Limb (tissue), 2 donors: ENCODE measurements around the gene LY6G6D.

ENCODE experiments used
- DNase-seq, 2 donors: peaks; one replicate each; pipeline ENCODE4 v3.0.0-alpha.2; 2016; ENCODE audit errors: extremely low spot score in 2 of 2

Gene LY6G6D

GRCh38 chr6:31734821-31735406 is 19.8 kb downstream of the LY6G6D start:
- DNase-seq, result peak; percentile 15 to 67

DNA sequence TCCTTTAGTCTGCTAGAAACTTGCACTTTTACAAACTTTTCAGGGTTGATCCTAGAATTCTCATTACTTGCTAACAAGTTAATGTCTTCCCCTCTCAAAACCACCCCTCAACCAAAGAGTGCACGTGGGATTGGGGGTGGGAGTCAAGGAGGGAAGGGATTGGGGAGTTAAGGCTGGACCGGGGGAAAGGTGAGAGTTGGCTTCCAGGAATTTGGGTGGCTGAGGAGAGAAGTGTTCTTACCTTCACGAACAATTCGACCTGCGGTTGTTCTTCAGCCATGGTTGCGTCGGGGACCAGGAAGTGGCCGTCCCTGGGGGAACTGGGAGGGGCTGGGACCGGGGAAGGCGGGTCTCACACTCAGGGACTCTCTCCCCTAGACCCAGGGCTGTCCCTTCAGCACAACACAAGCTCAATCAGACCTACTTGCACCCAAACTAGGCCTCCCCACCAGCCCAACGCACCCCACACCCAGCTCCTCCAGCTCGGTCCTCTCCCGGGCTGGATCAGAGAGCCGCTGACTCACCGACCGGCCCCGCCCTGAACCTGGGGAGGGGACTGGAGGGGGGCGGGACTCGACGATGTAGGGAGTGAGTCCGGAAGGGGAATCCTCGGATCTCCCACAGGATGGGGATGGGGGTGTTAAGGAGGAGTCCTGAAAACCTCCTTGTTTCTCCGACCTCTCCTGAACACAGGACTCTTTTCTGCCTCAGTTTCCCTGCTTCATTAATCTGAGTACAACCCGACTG is 21.0 kb downstream of the LY6G6D start, which contains the start of gene CLIC1:
TSS of gene CLIC1 (minus strand) at position 510 of the 747 bp plus-strand sequence. CDS start at position 280, 230 bp downstream.
- peak; percentile 79 to 89 for DNase-seq

DNA sequence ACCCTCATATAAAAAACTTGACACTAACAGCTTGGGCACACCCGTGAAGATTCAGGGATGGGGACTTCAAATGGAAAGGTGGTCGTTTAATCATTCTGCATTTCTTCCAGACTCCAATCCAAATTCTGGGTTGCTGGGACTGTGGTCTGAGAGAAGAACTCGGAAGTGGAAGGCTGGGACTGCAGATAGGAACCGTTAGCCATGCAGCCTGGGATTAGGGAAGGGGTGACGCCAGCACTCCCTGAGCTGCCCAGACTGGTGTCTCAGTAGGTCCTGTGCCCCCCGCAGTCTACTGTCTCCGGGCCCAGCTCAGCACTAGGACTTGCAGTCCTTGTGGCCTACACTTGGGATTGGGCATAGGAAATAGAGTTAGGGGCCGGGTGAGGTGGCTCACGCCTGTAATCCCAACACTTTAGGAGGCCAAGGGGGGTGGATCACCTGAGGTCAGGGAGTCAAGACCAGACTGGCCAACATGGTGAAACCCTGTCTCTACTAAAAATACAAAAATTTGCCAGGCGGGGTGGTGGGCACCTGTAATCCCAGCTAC is 21.7 kb downstream of the LY6G6D start:
- DNase-seq, result no peak

DNA sequence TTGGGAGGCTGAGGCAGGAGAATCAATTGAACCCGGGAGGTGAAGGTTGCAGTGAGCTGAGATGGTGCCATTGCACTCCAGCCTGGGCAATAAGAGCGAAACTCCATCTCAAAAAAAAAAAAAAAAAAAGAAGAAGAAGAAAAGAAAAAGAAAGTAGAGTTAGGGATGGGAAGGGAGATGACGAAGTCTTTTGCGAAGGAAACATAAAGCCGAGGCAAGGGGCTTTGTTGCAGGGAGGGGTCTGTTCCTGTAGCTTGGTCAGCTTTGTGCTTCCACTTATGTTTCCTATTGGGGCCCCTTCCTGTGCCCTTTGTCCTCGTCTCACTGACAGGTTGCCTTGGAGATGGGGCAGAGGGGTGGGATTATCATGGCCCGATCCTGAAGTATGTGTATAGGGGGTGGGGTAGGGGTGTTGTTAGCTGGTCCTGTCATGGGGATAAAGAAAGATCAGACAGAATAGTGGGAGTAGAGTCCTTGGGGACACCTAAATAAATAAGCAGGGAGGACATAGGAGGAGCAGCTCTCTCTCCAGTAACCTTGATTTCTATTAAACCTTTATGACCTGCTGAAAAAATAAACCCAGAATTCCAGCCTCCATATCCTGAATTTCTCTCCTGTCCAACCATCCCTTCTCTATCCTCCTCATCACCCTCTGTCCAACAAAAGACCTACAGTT is 22.3 kb downstream of the LY6G6D start:
- DNase-seq, result peak; percentile 10 to 55

GRCh38 chr6:31737991-31738979 is 23.1 kb downstream of the LY6G6D start:
- DNase-seq, result peak; percentile 58 to 65

GRCh38 chr6:31739639-31740396 is 24.7 kb downstream of the LY6G6D start, which contains the start of gene MSH5:
Gene MSH5 (plus strand): TSS chr6:31740005. CDS start chr6:31740467, 462 bp downstream.
- peak; percentile 98 to 100 for DNase-seq

DNA sequence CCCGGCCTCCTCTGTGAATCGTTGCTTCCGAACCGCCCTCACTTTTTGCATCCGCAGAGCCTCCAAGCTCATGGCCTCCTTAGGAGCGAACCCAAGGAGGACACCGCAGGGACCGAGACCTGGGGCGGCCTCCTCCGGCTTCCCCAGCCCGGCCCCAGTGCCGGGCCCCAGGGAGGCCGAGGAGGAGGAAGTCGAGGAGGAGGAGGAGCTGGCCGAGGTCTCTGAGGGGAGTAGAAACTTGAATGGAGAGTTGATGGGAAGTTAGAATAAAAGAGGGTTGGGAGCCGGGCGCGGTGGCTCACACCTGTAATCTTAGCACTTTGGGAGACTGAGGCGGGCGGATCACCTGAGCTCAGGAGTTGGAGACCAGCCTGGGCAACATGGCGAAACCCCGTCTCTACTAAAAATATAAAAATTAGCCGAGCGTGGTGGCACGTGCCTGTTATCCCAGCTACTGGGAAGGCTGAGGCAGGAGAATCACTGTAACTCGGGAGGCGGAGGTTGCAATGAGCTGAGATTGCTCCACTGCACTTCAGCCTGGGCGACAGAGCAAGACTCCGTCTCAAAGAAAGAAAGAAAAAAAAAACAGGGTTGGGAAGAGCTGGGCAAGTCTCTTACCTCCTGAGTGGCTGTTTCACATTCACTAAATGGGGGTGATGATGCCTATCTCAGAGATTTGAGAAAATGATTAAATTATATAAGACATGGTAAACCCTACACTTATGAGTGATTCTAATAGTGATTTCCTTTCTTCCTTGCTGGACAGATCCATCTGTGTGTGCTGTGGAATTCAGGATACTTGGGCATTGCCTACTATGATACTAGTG is 25.5 kb downstream of the LY6G6D start:
- no peak for DNase-seq

- no peak for DNase-seq
Measured at GRCh38 chr6:31741815-31742214, 26.7 kb downstream of the LY6G6D start.

DNA sequence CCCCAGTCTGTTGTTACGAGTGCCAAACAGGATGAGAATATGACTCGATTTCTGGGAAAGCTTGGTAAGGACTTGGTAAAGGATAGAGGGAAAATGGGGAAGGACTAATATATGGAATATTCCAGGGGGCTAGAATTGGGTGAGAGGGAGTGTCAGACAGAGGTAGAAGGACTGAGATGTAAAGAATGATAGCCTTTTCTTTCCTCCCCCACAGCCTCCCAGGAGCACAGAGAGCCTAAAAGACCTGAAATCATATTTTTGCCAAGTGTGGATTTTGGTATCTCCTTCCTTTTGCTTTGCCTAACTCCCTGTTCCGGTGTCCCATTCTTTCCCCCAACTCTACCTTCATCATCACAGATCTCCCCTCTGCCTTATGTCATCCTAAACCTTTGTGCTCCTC is 27.7 kb downstream of the LY6G6D start:
- DNase-seq, result no peak

GRCh38 chr6:31744422-31744821 is 29.3 kb downstream of the LY6G6D start:
- no peak for DNase-seq

DNA sequence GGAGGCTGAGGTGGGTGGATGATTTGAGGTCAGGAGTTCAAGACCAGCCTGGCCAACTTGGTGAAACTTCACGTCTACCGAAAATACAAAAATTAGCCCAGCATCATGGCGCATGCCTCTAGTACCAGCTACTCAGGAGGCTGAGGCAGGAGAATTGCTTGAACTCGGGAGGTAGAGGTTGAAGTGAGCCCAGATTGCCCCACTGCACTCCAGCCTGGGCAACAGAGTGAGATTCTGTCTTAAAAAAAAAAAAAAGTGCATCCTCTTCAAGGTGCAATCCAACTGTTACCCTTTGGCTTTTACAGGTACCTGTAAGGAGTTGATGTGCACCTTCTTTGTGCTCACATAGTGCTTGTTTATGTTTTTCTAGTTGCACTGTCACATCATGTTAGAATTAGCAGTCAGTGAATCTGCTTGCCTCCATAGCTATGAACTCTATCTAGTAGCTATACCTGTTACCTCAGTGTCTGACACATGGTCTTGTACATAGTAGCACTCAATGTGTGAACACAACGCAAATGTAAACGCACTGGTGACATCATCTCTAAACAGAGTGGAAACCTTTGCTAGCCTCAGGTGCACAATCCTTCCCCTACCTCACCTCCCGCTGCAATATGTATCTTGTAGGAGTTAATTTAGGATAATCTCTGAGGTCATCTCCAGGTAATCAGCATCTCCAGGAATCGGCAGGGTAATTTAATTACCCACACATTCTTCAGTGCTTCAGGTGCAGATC is 34.3 kb downstream of the LY6G6D start:
- DNase-seq, result no peak

- no peak for DNase-seq
Measured at GRCh38 chr6:31750411-31751022, 35.4 kb downstream of the LY6G6D start.

DNA sequence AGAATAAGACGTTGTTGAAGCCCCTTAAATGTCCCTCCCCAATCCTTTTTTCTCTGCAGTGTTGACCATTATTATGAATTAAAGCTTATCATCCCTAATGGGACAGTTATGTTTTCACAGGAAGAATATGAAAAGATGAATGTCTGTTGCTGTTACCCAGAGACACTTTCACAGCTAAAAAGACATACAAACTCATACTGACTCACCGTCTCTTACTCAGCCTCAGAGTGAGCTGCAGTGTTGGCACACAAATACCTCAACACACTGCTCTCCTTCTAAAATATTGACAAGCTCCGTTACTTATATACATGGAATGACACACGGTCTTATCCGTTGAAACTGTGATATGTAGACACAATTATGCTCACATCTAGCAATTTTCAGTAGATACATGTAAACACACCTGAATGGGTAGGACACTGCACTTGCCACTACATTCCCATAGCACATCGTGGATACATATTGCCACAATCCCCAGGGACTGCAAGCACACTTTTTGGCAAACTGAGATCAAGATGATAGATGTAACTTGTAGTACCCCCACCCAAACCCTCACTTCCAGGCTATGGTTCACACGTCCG is 37.7 kb downstream of the LY6G6D start:
- no peak for DNase-seq

DNA sequence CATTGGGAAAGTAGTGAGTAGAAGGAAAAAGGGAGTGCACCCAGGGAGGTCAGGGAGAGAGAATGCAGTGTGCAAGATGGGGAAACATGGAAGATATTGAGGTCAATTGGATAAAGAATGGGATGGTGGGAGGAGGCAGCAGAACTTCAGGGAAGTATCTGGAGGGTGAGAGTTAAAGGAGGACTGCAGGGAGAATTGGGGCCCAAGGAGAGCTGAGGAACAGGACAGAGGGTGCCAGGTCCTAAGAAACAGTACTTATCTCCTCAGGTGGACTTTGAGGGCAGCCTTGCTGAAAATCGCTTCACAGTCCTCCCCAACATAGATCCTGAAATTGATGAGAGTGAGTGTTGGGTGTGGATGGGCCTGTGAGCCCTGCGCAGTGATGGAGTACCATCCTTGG is 43.1 kb downstream of the LY6G6D start:
- DNase-seq, result no peak

GRCh38 chr6:31760790-31761189 is 45.6 kb downstream of the LY6G6D start:
- DNase-seq, result no peak

DNA sequence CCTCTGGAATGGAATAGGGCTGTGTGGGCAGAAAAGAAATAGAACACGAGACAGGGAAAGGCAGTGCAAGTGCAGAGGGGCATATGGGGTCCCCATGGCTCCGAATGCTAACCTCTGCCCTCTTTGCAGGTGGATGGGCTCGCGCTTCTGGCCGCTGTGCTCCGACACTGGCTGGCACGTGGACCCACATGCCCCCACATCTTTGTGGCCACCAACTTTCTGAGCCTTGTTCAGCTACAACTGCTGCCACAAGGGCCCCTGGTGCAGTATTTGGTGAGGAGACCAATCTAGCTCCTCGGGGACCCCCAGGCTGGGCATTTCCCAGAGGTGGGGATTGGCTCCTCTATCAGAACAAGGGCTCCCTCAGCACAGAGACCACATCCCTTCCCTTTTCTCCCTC is 46.2 kb downstream of the LY6G6D start:
- DNase-seq, result no peak

- no peak for DNase-seq
Measured at GRCh38 chr6:31762356-31762755, 47.2 kb downstream of the LY6G6D start, which contains the start of gene SAPCD1. Gene SAPCD1 (plus strand): TSS chr6:31762656. CDS start chr6:31763055, 399 bp downstream.
